NCI-H460 (cell line): Measurements from ENCODE around the gene PLB1. TPM values are rescaled to one million over a fixed set of nuclear protein-coding genes. Genes with fewer than 3 reads are reported as not detected.
A peak's percentile ranks its signal among the peaks of the same experiment; 100 is the strongest.

Source experiments
- DNase-seq: peaks from one replicate; pipeline ENCODE4 v3.0.0-alpha.2; 2016; ENCODE audit warnings: low read depth; ENCODE audit errors: extremely low read depth
- polyA plus RNA-seq: library from polyadenylated mRNA; depleted of rRNA; stranded (reverse); fragments of >200 nt; gene quantifications from 2 replicates; pipeline ENCODE4 v1.2.3, GENCODE V29; 2014; cell fraction: nucleus; rRNA removed
- total RNA-seq: library from RNA; depleted of rRNA; stranded (reverse); fragments of >200 nt; shearing (Covaris generic); gene quantifications from 2 replicates; pipeline ENCODE4 v1.2.3, GENCODE V29; 2014; rRNA removed

PLB1 gene
- total RNA-seq, result 0.06 and 0.62 TPM in 2 replicates
- polyA plus RNA-seq, result 0.14 TPM in 1 of 2 replicates, not detected in the other

- no peak for DNase-seq
Observed at GRCh38 chr2:28495551-28496250, at the start of gene PLB1. TSS of gene PLB1 (plus strand) at chr2:28496060. CDS start at chr2:28496115, 55 bp downstream.

GRCh38 chr2:28446531-28446930 lies 49.3 kb upstream of the PLB1 start:
- DNase-seq, result no peak

GRCh38 chr2:28447086-28447485 lies 48.8 kb upstream of the PLB1 start:
- no peak for DNase-seq

- DNase-seq, result no peak
Observed at GRCh38 chr2:28447943-28448792, 47.7 kb upstream of the PLB1 start.

GRCh38 chr2:28448793-28449100 lies 47.1 kb upstream of the PLB1 start:
- no peak for DNase-seq

- no peak for DNase-seq
Observed at GRCh38 chr2:28449126-28449487, 46.8 kb upstream of the PLB1 start.

GRCh38 chr2:28449488-28450395 lies 46.1 kb upstream of the PLB1 start:
- no peak for DNase-seq

GRCh38 chr2:28450901-28451565 lies 44.8 kb upstream of the PLB1 start:
- DNase-seq, result no peak

- no peak for DNase-seq
Observed at GRCh38 chr2:28451793-28452533, 43.9 kb upstream of the PLB1 start.

- DNase-seq, result peak; percentile 61
Observed at GRCh38 chr2:28452534-28453081, 43.3 kb upstream of the PLB1 start.

- DNase-seq, result no peak
Observed at GRCh38 chr2:28453396-28453795, 42.5 kb upstream of the PLB1 start.

GRCh38 chr2:28454016-28454930 lies 41.6 kb upstream of the PLB1 start:
- DNase-seq, result no peak

- DNase-seq, result no peak
Observed at GRCh38 chr2:28457237-28457636, 38.6 kb upstream of the PLB1 start.

GRCh38 chr2:28461056-28461455 lies 34.8 kb upstream of the PLB1 start:
- DNase-seq, result no peak

- DNase-seq, result no peak
Observed at GRCh38 chr2:28462122-28462521, 33.7 kb upstream of the PLB1 start.

- DNase-seq, result no peak
Observed at GRCh38 chr2:28463211-28463816, 32.5 kb upstream of the PLB1 start.

GRCh38 chr2:28463893-28464292 lies 32.0 kb upstream of the PLB1 start:
- no peak for DNase-seq
